Fibroblast of lung (primary cell): ENCODE measurements around the gene DTX3.

Experiments used
- EZH2 ChIP-seq: IDR thresholded peaks from 2 replicates; pipeline ENCODE4 v1.5.1; 2012; ENCODE audit warnings: low read length, control low read depth, mild to moderate bottlenecking; ENCODE audit errors: missing control alignments
- TF ChIP-seq, protein P1 (sequence below), 2 donors: IDR thresholded peaks in 1 of 2; conservative IDR thresholded peaks in 1 of 2; 1 replicate in 1 of 2; 2 replicates in 1 of 2; pipeline ENCODE4 v1.5.1; 2011 to 2012; ENCODE audit warnings: low read length in 2 of 2, control low read depth in 1 of 2, inconsistent platforms in 1 of 2, low read depth in 1 of 2, mild to moderate bottlenecking in 1 of 2

GRCh38 chr12:57591782-57592325, 12.8 kb upstream of the DTX3 start:
- TF ChIP-seq, protein P1, sequence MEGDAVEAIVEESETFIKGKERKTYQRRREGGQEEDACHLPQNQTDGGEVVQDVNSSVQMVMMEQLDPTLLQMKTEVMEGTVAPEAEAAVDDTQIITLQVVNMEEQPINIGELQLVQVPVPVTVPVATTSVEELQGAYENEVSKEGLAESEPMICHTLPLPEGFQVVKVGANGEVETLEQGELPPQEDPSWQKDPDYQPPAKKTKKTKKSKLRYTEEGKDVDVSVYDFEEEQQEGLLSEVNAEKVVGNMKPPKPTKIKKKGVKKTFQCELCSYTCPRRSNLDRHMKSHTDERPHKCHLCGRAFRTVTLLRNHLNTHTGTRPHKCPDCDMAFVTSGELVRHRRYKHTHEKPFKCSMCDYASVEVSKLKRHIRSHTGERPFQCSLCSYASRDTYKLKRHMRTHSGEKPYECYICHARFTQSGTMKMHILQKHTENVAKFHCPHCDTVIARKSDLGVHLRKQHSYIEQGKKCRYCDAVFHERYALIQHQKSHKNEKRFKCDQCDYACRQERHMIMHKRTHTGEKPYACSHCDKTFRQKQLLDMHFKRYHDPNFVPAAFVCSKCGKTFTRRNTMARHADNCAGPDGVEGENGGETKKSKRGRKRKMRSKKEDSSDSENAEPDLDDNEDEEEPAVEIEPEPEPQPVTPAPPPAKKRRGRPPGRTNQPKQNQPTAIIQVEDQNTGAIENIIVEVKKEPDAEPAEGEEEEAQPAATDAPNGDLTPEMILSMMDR (conservative IDR thresholded peaks at IDR 0.05 in 1 of 2, IDR thresholded peaks at IDR 0.05 in 1 of 2; ENCODE audit: low read depth in 1 of 2, low read length in 2 of 2): no peak
- TF ChIP-seq EZH2: no peak
